Suprapubic skin (tissue), 3 donors: ENCODE results near the gene KCNA5.

ENCODE experiments used
- POLR2AphosphoS5 ChIP-seq, 3 donors: sonication (generic); formaldehyde crosslinking; IDR thresholded peaks; one replicate each; pipeline ENCODE4 v1.6.1; 2017; ENCODE audit warnings: antibody characterized with exemption in 3 of 3
- TF ChIP-seq, protein P1 (sequence below), 2 donors: fragments of 200-600 bp in 1 of 2; fragments of 450-650 bp in 1 of 2; sonication (generic) in 1 of 2; IDR thresholded peaks; one replicate each; pipeline ENCODE4 v1.5.1; 2016 to 2019; ENCODE audit warnings: antibody characterized with exemption in 2 of 2, mild to moderate bottlenecking in 1 of 2, moderate library complexity in 1 of 2

DNA sequence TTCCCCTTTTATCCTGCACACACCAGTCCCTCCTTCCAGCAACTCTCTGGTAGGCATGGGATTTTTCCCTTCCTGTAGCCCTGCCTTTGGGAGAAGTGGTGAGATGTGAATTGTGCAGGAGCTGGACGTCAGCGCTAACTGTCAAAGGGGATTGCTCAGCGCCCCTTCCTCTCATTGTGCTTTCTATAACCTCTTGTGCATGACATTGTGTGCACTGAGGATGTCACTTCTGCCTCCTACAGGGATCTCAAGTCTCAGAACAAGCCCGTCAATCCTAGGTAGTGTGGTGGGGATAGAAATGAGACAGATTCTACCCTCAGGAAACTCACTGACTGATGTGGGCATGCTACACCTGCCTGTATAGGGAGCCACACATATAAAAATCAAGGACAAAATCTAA is 8.7 kb downstream of the KCNA5 start:
- TF ChIP-seq, protein P1, sequence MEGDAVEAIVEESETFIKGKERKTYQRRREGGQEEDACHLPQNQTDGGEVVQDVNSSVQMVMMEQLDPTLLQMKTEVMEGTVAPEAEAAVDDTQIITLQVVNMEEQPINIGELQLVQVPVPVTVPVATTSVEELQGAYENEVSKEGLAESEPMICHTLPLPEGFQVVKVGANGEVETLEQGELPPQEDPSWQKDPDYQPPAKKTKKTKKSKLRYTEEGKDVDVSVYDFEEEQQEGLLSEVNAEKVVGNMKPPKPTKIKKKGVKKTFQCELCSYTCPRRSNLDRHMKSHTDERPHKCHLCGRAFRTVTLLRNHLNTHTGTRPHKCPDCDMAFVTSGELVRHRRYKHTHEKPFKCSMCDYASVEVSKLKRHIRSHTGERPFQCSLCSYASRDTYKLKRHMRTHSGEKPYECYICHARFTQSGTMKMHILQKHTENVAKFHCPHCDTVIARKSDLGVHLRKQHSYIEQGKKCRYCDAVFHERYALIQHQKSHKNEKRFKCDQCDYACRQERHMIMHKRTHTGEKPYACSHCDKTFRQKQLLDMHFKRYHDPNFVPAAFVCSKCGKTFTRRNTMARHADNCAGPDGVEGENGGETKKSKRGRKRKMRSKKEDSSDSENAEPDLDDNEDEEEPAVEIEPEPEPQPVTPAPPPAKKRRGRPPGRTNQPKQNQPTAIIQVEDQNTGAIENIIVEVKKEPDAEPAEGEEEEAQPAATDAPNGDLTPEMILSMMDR (IDR thresholded peaks at IDR 0.05): no peak
- TF ChIP-seq POLR2AphosphoS5 (IDR thresholded peaks at IDR 0.05): no peak
